NT2/D1 (cell line): Measurements from ENCODE around the gene CALB2.

Source experiments
- SUZ12 ChIP-seq: IDR thresholded peaks from 2 replicates; pipeline ENCODE4 v1.6.1; 2011; ENCODE audit not compliant: insufficient read length, insufficient read depth; ENCODE audit errors: extremely low read depth
- YY1 ChIP-seq: IDR thresholded peaks from 2 replicates; pipeline ENCODE4 v1.6.1; 2011; ENCODE audit not compliant: insufficient read length, insufficient read depth
- ZNF274 ChIP-seq: IDR thresholded peaks from 2 replicates; pipeline ENCODE4 v1.6.1; 2011; ENCODE audit warnings: mild to moderate bottlenecking, low read depth, low read length

DNA sequence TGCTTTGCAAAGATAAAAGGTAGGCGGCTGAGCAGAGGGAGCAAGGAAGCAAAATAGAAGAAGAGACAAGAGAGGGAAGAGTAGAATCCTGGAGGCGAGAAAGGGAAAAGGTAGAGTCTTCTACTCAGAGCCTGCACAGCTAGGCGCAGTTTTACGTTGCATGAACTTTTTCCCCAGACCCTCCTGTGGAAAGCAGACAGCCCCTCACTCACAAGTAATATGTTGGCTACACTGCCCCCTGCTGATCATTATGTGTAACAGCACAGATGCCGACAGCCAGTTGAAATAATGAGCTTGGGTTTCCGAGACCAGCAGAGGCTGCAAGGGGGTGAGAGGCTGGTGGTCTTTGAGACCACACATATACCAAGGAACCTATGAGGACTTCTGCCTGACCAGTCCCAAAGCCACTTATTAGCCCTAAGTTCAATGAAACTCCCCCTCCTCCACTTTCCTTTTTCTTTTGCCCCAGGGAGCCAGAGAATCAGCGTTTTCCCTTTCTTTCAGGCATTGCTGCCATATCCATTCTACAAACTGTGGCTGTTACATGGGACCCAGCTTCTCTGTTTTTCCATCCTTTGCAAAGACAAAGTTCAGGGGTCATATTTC, 46.9 kb upstream of the CALB2 start:
- no peak for TF ChIP-seq ZNF274
- no peak for TF ChIP-seq YY1
- no peak for TF ChIP-seq SUZ12
